Measurements from ENCODE around the gene TOPORS.

GRCh38 chr9:32490601-32491000, 61.8 kb downstream of the TOPORS start:
- TF ChIP-seq CTCF (IDR thresholded peaks at IDR 0.05) = no peak
- no peak for TF ChIP-seq POLR2A (IDR thresholded peaks at IDR 0.05)
